Tracheal epithelial cell (primary cell): Measurements from ENCODE around the gene VWCE. TPM values are rescaled to one million over a fixed set of nuclear protein-coding genes. Genes with fewer than 3 reads are reported as not detected.

Experiments used
- total RNA-seq: library from RNA; depleted of rRNA; stranded (reverse); fragments of >200 nt; gene quantifications from 2 replicates; pipeline ENCODE4 v1.2.1, GENCODE V29; 2014

The VWCE gene, protein sequence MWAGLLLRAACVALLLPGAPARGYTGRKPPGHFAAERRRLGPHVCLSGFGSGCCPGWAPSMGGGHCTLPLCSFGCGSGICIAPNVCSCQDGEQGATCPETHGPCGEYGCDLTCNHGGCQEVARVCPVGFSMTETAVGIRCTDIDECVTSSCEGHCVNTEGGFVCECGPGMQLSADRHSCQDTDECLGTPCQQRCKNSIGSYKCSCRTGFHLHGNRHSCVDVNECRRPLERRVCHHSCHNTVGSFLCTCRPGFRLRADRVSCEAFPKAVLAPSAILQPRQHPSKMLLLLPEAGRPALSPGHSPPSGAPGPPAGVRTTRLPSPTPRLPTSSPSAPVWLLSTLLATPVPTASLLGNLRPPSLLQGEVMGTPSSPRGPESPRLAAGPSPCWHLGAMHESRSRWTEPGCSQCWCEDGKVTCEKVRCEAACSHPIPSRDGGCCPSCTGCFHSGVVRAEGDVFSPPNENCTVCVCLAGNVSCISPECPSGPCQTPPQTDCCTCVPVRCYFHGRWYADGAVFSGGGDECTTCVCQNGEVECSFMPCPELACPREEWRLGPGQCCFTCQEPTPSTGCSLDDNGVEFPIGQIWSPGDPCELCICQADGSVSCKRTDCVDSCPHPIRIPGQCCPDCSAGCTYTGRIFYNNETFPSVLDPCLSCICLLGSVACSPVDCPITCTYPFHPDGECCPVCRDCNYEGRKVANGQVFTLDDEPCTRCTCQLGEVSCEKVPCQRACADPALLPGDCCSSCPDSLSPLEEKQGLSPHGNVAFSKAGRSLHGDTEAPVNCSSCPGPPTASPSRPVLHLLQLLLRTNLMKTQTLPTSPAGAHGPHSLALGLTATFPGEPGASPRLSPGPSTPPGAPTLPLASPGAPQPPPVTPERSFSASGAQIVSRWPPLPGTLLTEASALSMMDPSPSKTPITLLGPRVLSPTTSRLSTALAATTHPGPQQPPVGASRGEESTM
- total RNA-seq, result under 0.01 and 0.24 TPM in 2 replicates

DNA sequence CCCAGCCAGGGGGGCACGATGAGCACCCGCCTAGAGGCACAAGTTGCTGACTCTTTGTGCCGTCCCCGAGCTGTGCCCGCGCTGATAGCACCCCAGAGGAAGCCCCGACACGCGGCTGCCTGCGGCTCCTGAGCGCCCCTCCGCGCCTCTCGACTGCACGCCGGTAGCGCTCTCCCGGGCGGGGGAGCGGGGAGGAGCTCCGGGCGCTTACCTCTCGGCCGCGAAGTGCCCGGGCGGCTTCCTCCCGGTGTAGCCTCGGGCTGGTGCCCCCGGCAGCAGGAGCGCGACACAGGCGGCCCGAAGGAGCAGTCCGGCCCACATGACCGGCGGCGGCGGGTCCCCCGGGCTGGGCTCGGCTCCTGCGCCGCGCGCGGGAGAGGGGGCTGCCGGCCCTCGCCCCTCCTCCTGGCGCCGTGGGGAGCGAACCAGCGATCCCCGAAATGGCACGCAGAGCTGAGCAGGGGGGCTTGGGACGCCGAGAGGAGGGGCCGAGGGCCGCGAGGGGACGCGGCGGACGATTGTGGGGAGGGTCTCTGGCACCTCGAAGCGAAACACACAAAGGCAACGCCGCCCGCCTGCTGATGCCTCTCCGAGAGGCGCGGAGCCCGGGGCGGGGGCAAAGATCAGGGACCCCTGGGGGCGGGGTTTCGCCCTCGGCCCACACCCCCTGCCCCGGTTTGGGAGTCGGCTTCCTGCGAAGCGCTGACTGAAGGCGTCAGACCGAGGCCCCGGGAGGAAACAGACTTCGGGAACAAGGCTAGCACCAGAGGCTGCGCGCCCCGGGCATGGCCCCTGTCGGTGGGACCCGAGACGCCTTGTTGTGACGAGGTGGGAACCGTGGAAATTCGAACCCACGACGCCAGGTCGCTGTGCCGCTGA, at the start of gene VWCE:
Gene VWCE, minus strand, starts transcription at position 600 of the 879 bp plus-strand sequence. Its CDS starts 279 bp downstream, at position 321.

DNA sequence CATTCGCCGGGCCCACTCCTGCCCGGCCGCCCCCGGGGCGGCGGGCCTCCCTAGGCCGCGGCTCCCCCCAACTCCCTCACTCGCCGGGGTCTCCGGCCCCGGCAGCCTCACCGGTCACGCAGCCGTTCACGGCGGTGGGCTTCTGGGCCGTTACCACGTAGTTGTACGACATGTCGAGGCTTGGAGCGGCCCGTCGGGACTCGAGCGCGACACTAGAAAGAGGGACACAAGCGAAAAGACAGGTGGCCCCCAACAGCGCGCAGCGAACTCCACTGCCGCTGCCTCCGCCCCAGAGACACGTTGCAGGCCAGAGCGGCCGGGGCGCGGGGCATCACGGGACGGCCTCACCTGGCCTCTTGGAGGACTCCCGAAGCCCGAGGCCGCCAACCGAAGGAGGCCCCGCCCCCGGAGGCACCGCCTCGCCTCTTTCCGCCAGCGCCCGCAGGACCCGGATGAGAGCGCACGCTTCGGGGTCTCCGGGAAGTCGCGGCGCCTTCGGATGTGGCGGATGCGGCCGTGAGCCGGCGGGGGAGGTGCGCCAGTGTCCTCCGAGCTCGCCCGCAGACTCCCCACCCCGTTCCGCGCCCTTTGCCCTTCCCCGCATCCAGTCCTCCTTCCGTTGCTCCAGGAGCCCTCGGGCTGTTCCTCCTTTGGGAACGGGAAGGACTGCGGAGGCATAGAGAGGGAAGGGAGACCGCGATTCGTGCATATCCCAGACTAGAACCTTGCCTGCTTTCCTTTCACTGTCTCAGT, 37.9 kb upstream of the VWCE start, which contains the start of the genes DDB1 and TKFC:
Gene DDB1, minus strand, starts transcription at position 309 of the 753 bp plus-strand sequence. Its CDS starts 137 bp downstream, at position 172.
Gene TKFC, plus strand, starts transcription at position 432 of the 753 bp plus-strand sequence. CDS start 1,501 bp downstream, outside the sequence.

DNA sequence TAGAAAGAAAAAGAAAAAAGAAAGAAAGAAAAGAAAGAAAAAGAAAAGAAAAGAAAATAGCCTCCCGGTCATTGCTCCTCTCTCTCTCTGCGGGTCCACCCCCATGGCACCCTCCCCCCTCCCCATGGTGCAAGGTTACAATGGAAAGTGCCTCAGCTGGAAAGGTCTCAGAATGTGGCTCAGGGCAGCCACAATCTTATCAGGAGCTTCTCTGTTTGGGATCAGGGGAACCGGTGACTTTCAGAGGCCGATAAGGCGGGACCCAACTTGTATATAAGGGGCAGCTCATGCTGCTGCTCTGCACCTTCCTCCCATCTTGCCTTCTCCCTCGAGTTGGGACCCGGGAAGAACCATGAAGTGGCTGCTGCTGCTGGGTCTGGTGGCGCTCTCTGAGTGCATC, 54.2 kb downstream of the VWCE start, which contains the start of gene PGA5:
Gene PGA5, plus strand, starts transcription at position 301 of the 400 bp plus-strand sequence. Its CDS starts 52 bp downstream, at position 353.

DNA sequence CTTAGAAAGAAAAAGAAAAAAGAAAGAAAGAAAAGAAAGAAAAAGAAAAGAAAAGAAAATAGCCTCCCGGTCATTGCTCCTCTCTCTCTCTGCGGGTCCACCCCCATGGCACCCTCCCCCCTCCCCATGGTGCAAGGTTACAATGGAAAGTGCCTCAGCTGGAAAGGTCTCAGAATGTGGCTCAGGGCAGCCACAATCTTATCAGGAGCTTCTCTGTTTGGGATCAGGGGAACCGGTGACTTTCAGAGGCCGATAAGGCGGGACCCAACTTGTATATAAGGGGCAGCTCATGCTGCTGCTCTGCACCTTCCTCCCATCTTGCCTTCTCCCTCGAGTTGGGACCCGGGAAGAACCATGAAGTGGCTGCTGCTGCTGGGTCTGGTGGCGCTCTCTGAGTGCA, 73.1 kb downstream of the VWCE start, which contains the start of gene PGA4:
Gene PGA4, plus strand, starts transcription at position 301 of the 400 bp plus-strand sequence. Its CDS starts 54 bp downstream, at position 355.

Other genes with a start within 250 kb of the VWCE start
- gene CD5, start 192.8 kb downstream of the VWCE start, total RNA-seq, result not detected in 2 replicates
- 8.2 and 10.9 TPM in 2 replicates for gene VPS37C, start 133.9 kb downstream of the VWCE start, total RNA-seq
- gene PGA3, start 91.8 kb downstream of the VWCE start, total RNA-seq, result not detected in 2 replicates
- gene PGA4, start 73.0 kb downstream of the VWCE start, total RNA-seq, result not detected in 2 replicates
- gene PGA5, start 54.1 kb downstream of the VWCE start, total RNA-seq, result not detected in 2 replicates
- gene DDB1, start 37.8 kb upstream of the VWCE start, total RNA-seq, result 231 and 235 TPM in 2 replicates
- gene TKFC, start 37.9 kb upstream of the VWCE start, total RNA-seq, result 20.0 and 22.2 TPM in 2 replicates
- 55.0 and 66.7 TPM in 2 replicates for gene CYB561A3, start 66.6 kb upstream of the VWCE start, total RNA-seq
- 12.8 and 16.8 TPM in 2 replicates for gene TMEM138, start 67.1 kb upstream of the VWCE start, total RNA-seq
- 5.5 and 16.6 TPM in 2 replicates for gene TMEM216, start 97.3 kb upstream of the VWCE start, total RNA-seq
- 10.9 and 13.3 TPM in 2 replicates for gene CPSF7, start 134.7 kb upstream of the VWCE start, total RNA-seq
- gene SDHAF2, start 134.8 kb upstream of the VWCE start, total RNA-seq, result 15.8 and 40.2 TPM in 2 replicates
- not detected in 2 replicates for gene LRRC10B, start 213.4 kb upstream of the VWCE start, total RNA-seq